ENCODE data around the gene RABGAP1L. TPM values are rescaled to one million over a fixed set of nuclear protein-coding genes. Genes with fewer than 3 reads are reported as not detected.

RABGAP1L gene
- total RNA-seq, 4 donors from 2014 or later = 39.3 to 101 (median 63.7) TPM

DNA sequence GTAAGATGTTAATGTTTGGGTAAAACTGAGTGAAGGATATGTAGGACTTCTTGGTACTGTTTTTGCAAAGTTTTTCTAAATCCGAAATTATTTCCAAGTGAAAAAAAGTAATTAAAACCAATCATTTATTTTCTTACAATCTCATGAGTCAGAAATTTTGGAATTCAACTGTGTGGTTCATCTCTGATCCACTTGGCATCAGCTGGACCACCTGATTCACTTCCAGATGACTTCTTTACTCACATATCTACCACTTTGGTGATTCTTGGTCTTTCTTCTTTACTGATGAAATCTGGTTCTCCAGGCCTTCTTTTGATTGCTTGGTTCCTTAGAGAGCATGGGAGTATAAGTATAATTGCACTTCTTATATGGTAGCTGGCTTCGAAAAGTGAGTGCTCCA is 585.6 kb downstream of the RABGAP1L start:
- Histone ChIP-seq H3K4me3 (no peak overlapping the region), H3K27me3 (no peaks in the 10 kb centered on the region), H3K9me3 (no peaks in the 10 kb centered on the region), H3K4me1 (peaks cover 0 to 2% (median 0%) of the 10 kb centered on the region in 4 donors), H3K27ac (replicated peaks in 1 of 4) (no peak overlapping the region), H3K36me3 (no peaks in the 10 kb centered on the region)
- WGBS = 78% methylated on average over 2 of the region's 2 CpGs
- TF ChIP-seq, protein P1, sequence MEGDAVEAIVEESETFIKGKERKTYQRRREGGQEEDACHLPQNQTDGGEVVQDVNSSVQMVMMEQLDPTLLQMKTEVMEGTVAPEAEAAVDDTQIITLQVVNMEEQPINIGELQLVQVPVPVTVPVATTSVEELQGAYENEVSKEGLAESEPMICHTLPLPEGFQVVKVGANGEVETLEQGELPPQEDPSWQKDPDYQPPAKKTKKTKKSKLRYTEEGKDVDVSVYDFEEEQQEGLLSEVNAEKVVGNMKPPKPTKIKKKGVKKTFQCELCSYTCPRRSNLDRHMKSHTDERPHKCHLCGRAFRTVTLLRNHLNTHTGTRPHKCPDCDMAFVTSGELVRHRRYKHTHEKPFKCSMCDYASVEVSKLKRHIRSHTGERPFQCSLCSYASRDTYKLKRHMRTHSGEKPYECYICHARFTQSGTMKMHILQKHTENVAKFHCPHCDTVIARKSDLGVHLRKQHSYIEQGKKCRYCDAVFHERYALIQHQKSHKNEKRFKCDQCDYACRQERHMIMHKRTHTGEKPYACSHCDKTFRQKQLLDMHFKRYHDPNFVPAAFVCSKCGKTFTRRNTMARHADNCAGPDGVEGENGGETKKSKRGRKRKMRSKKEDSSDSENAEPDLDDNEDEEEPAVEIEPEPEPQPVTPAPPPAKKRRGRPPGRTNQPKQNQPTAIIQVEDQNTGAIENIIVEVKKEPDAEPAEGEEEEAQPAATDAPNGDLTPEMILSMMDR (IDR thresholded peaks at IDR 0.05) = no peak
- DNase-seq (ENCODE audit: extremely low spot score) = no peak
- intact Hi-C loops (cut with DNase I) = loop anchor here (5.0 kb wide), 1 partner anchor 483 kb away; no protein-coding TSS in a partner anchor

DNA sequence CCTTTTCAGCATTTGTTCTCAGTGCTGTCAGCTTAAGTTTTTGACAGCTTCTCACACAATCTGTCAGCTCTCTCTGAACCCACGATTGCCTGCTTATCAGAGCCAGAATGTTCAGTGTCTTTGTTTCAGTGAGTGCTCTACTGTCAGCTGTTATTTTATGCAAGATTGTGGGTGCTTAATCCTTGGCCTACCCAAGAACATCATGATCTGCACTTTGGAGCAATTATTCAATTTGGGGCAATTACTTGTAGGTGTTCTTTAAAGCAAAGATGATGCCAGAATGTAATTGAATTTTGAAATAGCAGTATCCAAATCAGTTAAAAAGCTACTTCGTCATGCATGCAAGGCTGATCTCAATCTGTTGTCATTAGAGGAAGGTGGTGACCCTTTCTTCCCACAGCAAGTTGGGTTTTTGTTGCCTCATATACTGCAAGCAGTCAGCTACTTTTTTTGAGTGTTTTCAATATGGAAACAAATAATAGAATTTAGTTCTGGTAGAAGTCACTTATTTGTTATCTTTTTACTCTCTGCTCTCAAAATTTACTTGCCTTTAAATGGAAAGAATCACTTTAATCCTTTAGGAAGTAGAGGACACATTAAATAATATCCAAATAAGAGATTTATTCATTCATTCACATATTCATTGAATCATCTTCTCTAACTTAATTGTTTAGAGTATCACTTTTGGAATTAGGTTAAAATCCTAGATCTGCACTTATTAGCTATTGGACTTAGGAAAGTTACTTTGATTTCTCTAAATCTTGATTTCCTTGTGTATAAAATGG is 586.9 kb downstream of the RABGAP1L start:
- H3K9me3 ChIP-seq = no peaks in the 10 kb centered on the region
- intact Hi-C loops (cut with DNase I) = no loop called here
- no peaks in the 10 kb centered on the region for H3K27me3 ChIP-seq
- H3K36me3 ChIP-seq = no peaks in the 10 kb centered on the region
- no peak for DNase-seq (ENCODE audit: extremely low spot score)
- peaks cover 0 to 4% (median 1%) of the 10 kb centered on the region in 4 donors for H3K4me1 ChIP-seq
- no peak overlapping the region for H3K4me3 ChIP-seq
- no peak overlapping the region for H3K27ac ChIP-seq (replicated peaks in 1 of 4)
- WGBS = 72% methylated on average over 2 of the region's 2 CpGs
- TF ChIP-seq POLR2AphosphoS5 (IDR thresholded peaks at IDR 0.05) (no peak), EP300 (IDR thresholded peaks at IDR 0.05) (no peak), POLR2A (IDR thresholded peaks at IDR 0.05; ENCODE audit: low read depth) (no peak)
- TF ChIP-seq, protein P1 (IDR thresholded peaks at IDR 0.05) = no peak

DNA sequence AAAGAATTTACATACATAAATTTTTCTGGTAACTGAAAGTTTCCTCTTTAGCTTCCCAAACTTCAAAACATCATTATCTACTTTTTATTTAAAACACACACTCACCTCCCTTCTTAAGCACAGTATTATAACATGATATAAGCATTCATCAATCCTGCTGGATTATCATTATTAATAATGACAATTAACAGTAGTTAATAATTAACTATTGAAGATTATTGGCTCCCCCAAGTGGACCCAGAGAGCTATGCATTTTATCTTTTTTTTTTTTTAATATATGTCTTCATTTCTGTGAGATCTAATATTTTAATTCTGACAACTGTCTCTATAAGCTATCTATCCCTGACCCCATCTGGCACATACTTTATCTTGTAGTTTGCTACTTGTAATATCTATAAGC is 588.3 kb downstream of the RABGAP1L start:
- peaks cover 0 to 11% (median 4%) of the 10 kb centered on the region in 4 donors for H3K4me1 ChIP-seq
- H3K9me3 ChIP-seq = no peaks in the 10 kb centered on the region
- TF ChIP-seq, protein P1 (IDR thresholded peaks at IDR 0.05) = no peak
- TF ChIP-seq EP300 (IDR thresholded peaks at IDR 0.05) (no peak), POLR2A (IDR thresholded peaks at IDR 0.05; ENCODE audit: low read depth) (no peak), POLR2AphosphoS5 (IDR thresholded peaks at IDR 0.05) (no peak)
- DNase-seq (ENCODE audit: extremely low spot score) = no peak
- no peaks in the 10 kb centered on the region for H3K27me3 ChIP-seq
- no peak overlapping the region for H3K27ac ChIP-seq (replicated peaks in 1 of 4)
- intact Hi-C loops (cut with DNase I) = no loop called here
- no peaks in the 10 kb centered on the region for H3K36me3 ChIP-seq
- H3K4me3 ChIP-seq = no peak overlapping the region

DNA sequence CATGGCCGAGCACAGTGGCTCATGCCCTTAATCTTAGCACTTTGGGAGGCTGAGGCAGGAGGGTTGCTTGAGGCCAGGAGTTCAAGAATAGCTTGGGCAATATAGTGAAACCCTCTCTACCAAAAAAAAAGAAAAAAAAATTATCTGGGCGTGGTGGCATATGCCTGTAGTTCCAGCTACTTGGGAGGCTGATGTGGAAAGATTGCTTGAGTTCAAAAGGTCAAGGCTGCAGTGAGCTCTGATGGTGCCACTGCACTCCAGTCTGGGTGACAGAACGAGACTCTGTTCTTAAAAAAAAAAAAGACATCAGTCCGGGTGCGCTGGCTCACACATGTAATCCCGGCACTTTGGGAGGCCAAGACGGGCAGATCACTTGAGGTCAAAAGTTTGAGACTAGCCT is 589.3 kb downstream of the RABGAP1L start:
- 92% methylated on average over 7 of the region's 7 CpGs for WGBS
- intact Hi-C loops (cut with DNase I) = no loop called here
- Histone ChIP-seq H3K27ac (replicated peaks in 1 of 4) (no peak overlapping the region), H3K27me3 (no peaks in the 10 kb centered on the region), H3K36me3 (no peaks in the 10 kb centered on the region), H3K4me1 (peaks cover 0 to 11% (median 4%) of the 10 kb centered on the region in 4 donors), H3K9me3 (no peaks in the 10 kb centered on the region), H3K4me3 (no peak overlapping the region)
- TF ChIP-seq EP300 (IDR thresholded peaks at IDR 0.05) = no peak
- TF ChIP-seq, protein P1 (IDR thresholded peaks at IDR 0.05) = no peak
- no peak for TF ChIP-seq POLR2AphosphoS5 (IDR thresholded peaks at IDR 0.05)
- no peak for TF ChIP-seq POLR2A (IDR thresholded peaks at IDR 0.05; ENCODE audit: low read depth)
- DNase-seq (ENCODE audit: extremely low spot score) = no peak

DNA sequence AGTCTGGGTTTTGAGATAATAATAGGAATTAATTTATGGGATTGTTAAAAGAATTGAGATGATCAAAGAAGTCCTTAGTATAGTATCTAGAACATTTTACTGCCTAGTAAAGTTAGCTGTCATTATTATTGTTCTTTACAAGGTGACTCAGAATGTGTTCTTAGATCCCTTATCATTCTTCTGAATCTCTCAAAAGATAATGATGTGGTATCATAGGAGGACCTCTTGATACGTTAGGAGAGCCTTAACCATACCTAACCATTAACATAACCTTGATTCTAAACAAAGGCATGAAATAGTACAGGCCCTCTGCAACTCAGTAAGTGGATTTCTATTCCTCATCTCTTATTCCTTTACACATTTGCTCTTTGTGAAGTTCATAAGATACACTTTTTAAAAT is 593.8 kb downstream of the RABGAP1L start:
- H3K4me3 ChIP-seq = no peak overlapping the region
- no peaks in the 10 kb centered on the region for H3K36me3 ChIP-seq
- H3K4me1 ChIP-seq = peaks cover 0 to 11% (median 3%) of the 10 kb centered on the region in 4 donors
- intact Hi-C loops (cut with DNase I) = no loop called here
- H3K27me3 ChIP-seq = no peaks in the 10 kb centered on the region
- H3K27ac ChIP-seq (replicated peaks in 1 of 4) = no peak overlapping the region
- H3K9me3 ChIP-seq = no peaks in the 10 kb centered on the region
- TF ChIP-seq POLR2A (IDR thresholded peaks at IDR 0.05; ENCODE audit: low read depth) = no peak
- TF ChIP-seq EP300 (IDR thresholded peaks at IDR 0.05) = no peak
- no peak for TF ChIP-seq POLR2AphosphoS5 (IDR thresholded peaks at IDR 0.05)
- TF ChIP-seq, protein P1 (IDR thresholded peaks at IDR 0.05) = no peak
- no peak for DNase-seq (ENCODE audit: extremely low spot score)
- WGBS = 91% methylated on average over 1 of the region's 1 CpG
